IMR-90 (cell line): ENCODE measurements around the gene FRMD4B. TPM values are rescaled to one million over a fixed set of nuclear protein-coding genes. Genes with fewer than 3 reads are reported as not detected.

ENCODE experiments used
- ATAC-seq: fragments of 200-7000 bp; cut with Tn5 transposase; 2 replicates; pipeline ENCODE4 v1.9.1; 2020; ENCODE audit warnings: low read depth, mild to moderate bottlenecking, moderate library complexity
- BruUV-seq: library from RNA; stranded (reverse); fragments of 400-500 nt; replicated peaks from 2 replicates; lab custom pipeline; 2021; lab: Mats Ljungman, UMichigan
- CTCF ChIA-PET: fragments of 300-600 bp; formaldehyde crosslinking; extraction: SDS; loops from one replicate; lab custom pipeline; 2021; ENCODE audit warnings: antibody characterized with exemption; lab: Yijun Ruan, JAX
- POLR2A ChIA-PET: fragments of 300-600 bp; sonication (Branson Sonifier 250); formaldehyde crosslinking; loops from one replicate; lab custom pipeline; 2022; ENCODE audit warnings: antibody characterized with exemption; ENCODE audit not compliant: unreplicated experiment; lab: Charles Lee
- DNase-seq: peaks from one replicate; pipeline ENCODE4 v3.0.0; 2013
- H2AFZ ChIP-seq: replicated peaks from 2 replicates; pipeline ENCODE3; 2013; ENCODE audit warnings: low read length, mild to moderate bottlenecking; ENCODE audit not compliant: poor library complexity
- H2AK5ac ChIP-seq: 2 replicates; pipeline ENCODE4 v1.6.1; 2013; ENCODE audit warnings: low read depth, low read length, inconsistent platforms
- H2AK9ac ChIP-seq: replicated peaks from 2 replicates; pipeline ENCODE3; 2013; ENCODE audit warnings: mild to moderate bottlenecking, low read depth, low read length, moderate library complexity; ENCODE audit not compliant: poor library complexity
- H2BK120ac ChIP-seq: 2 replicates; pipeline ENCODE4 v1.6.1; 2013; ENCODE audit warnings: low read depth, low read length, inconsistent platforms
- H2BK15ac ChIP-seq: 3 replicates; pipeline ENCODE4 v1.6.1; 2013; ENCODE audit warnings: low read depth, low read length, inconsistent platforms
- H2BK20ac ChIP-seq: 2 replicates; pipeline ENCODE4 v1.6.1; 2013; ENCODE audit warnings: low read depth, mild to moderate bottlenecking, inconsistent platforms, low read length, moderate library complexity
- H2BK5ac ChIP-seq: 2 replicates; pipeline ENCODE4 v1.6.1; 2013; ENCODE audit warnings: mild to moderate bottlenecking, low read depth, low read length, inconsistent platforms; ENCODE audit not compliant: poor library complexity, severe bottlenecking
- H3K14ac ChIP-seq: replicated peaks from 2 replicates; pipeline ENCODE4 v1.6.1; 2013; ENCODE audit warnings: low read depth, low read length, inconsistent platforms
- H3K18ac ChIP-seq: 2 replicates; pipeline ENCODE4 v1.6.1; 2013; ENCODE audit warnings: low read depth, low read length, control low read depth
- H3K23ac ChIP-seq: 2 replicates; pipeline ENCODE4 v1.6.1; 2013; ENCODE audit warnings: low read depth, low read length, inconsistent platforms
- H3K27ac ChIP-seq: 2 replicates; pipeline ENCODE4 v1.5.1; 2013; ENCODE audit warnings: mild to moderate bottlenecking, control low read depth, low read length; ENCODE audit not compliant: insufficient read depth
- H3K27me3 ChIP-seq: 2 replicates; pipeline ENCODE4 v1.6.1; 2013; ENCODE audit warnings: low read length; ENCODE audit not compliant: control insufficient read depth, insufficient read depth
- H3K36me3 ChIP-seq: 2 replicates; pipeline ENCODE4 v1.6.1; 2013; ENCODE audit warnings: low read length, mixed read lengths; ENCODE audit not compliant: control insufficient read depth, insufficient read depth
- H3K4ac ChIP-seq: 2 replicates; pipeline ENCODE4 v1.6.1; 2013; ENCODE audit warnings: low read depth, low read length, inconsistent platforms
- H3K4me1 ChIP-seq: 2 replicates; pipeline ENCODE4 v1.6.1; 2013; ENCODE audit warnings: low read length, mixed read lengths; ENCODE audit not compliant: control insufficient read depth, insufficient read depth
- H3K4me2 ChIP-seq: 2 replicates; pipeline ENCODE4 v1.6.1; 2013; ENCODE audit warnings: low read depth, mild to moderate bottlenecking, control low read depth, low read length, moderate library complexity
- H3K4me3 ChIP-seq: 2 replicates; pipeline ENCODE4 v1.5.1; 2013; ENCODE audit warnings: low read depth, mild to moderate bottlenecking, control low read depth, low read length, moderate library complexity; ENCODE audit not compliant: insufficient read depth
- H3K56ac ChIP-seq: 2 replicates; pipeline ENCODE4 v1.6.1; 2013; ENCODE audit warnings: low read length, inconsistent platforms; ENCODE audit not compliant: insufficient read depth; ENCODE audit errors: extremely low read depth
- H3K79me1 ChIP-seq, 2 experiments: 2 replicates each; pipeline ENCODE4 v1.6.1; 2013; ENCODE audit warnings: low read length in 2 of 2, inconsistent platforms in 1 of 2, low read depth in 1 of 2
- H3K9ac ChIP-seq: 2 replicates; pipeline ENCODE4 v1.6.1; 2013; ENCODE audit warnings: low read depth, low read length, control low read depth
- H3K9me1 ChIP-seq: 2 replicates; pipeline ENCODE4 v1.6.1; 2013; ENCODE audit warnings: low read length, inconsistent platforms; ENCODE audit not compliant: insufficient read depth
- H3K9me3 ChIP-seq: 2 replicates; pipeline ENCODE4 v1.6.1; 2013; ENCODE audit warnings: low read length; ENCODE audit not compliant: control insufficient read depth, insufficient read depth
- H4K20me1 ChIP-seq: 2 replicates; pipeline ENCODE4 v1.6.1; 2013; ENCODE audit warnings: low read length, inconsistent platforms; ENCODE audit not compliant: insufficient read depth
- H4K5ac ChIP-seq: 2 replicates; pipeline ENCODE4 v1.6.1; 2013; ENCODE audit warnings: mild to moderate bottlenecking, low read depth, low read length, control low read depth
- H4K8ac ChIP-seq, 2 experiments: 2 replicates each; pipeline ENCODE4 v1.6.1; 2013; ENCODE audit warnings: low read depth in 2 of 2, low read length in 2 of 2, control low read depth in 1 of 2, inconsistent platforms in 1 of 2
- H4K91ac ChIP-seq: 2 replicates; pipeline ENCODE4 v1.6.1; 2013; ENCODE audit warnings: low read depth, low read length, inconsistent platforms; ENCODE audit not compliant: insufficient read depth
- BHLHE40 ChIP-seq: fragments of 150-350 bp; IDR thresholded peaks from 2 replicates; pipeline ENCODE4 v1.6.1; 2016; ENCODE audit warnings: mild to moderate bottlenecking, low read depth, low read length
- CTCF ChIP-seq: conservative IDR thresholded peaks from 2 replicates; pipeline ENCODE4 v1.5.1; 2012; ENCODE audit warnings: mild to moderate bottlenecking, low read depth, low read length, improper control_type of control experiment
- MAFK ChIP-seq: IDR thresholded peaks from 2 replicates; pipeline ENCODE4 v1.6.1; 2012; ENCODE audit warnings: low read depth, low read length, improper control_type of control experiment
- NFE2L2 ChIP-seq: fragments of 150-350 bp; IDR thresholded peaks from 2 replicates; pipeline ENCODE4 v1.6.1; 2016; ENCODE audit warnings: low read depth, mild to moderate bottlenecking, low read length
- USF2 ChIP-seq: fragments of 150-350 bp; IDR thresholded peaks from 2 replicates; pipeline ENCODE4 v1.6.1; 2017; ENCODE audit warnings: mild to moderate bottlenecking, antibody characterized with exemption, low read length, low read depth
- WGBS, 2 experiments: methylation state at CpG; one replicate each; pipeline versions ENCODE4 v1.1.5 to v1.1.7; 2013; ENCODE audit warnings: missing lambda C conversion rate in 2 of 2; ENCODE audit not compliant: insufficient read length in 1 of 2; ENCODE audit errors: extremely low coverage in 2 of 2; 5-methylcytosine and 5-hydroxymethylcytosine counted together
- dilution Hi-C: fragments of 300-500 bp; cut with HindIII; formaldehyde crosslinking; loops from one replicate; pipeline ENCODE4 v1.14.3; 2018; ENCODE audit warnings: low sequenced_read_pairs; ENCODE audit not compliant: unreplicated experiment
- in situ Hi-C: fragments of 300-500 bp; cut with MboI; formaldehyde crosslinking; loops from 3 replicates; pipeline ENCODE4 v1.14.3; 2019; ENCODE audit warnings: low sequenced_read_pairs, inconsistent platforms, mixed read lengths
- intact Hi-C: fragments of 100-400 bp; cut with micrococcal nuclease; formaldehyde crosslinking; loops from 2 replicates; pipeline ENCODE4 v1.10.0; 2022
- polyA plus RNA-seq, 3 experiments: library from polyadenylated mRNA; depleted of rRNA; stranded (reverse); fragments of >200 nt; gene quantifications; 2 replicates each; pipeline ENCODE4 v1.2.3, GENCODE V29; 2012; ENCODE audit warnings: low replicate concordance in 1 of 3
- total RNA-seq: library from RNA; depleted of rRNA; stranded (reverse); fragments of >200 nt; gene quantifications from 2 replicates; pipeline ENCODE4 v1.2.3, GENCODE V29; 2012

Gene FRMD4B
- total and polyA plus RNA-seq, 2 of the 4 experiments (the other 2 are of a cell fraction) = 0.14 to 0.36 TPM

- no peak overlapping the region for H3K23ac ChIP-seq
- no TSS peak for BruUV-seq
- intact Hi-C loops = no loop called here
- no peak overlapping the region for H3K18ac ChIP-seq
- no peak overlapping the region for H3K56ac ChIP-seq
- in situ Hi-C loops = no loop called here
- no peaks in the 10 kb centered on the region for H3K79me1 ChIP-seq
- H3K4me1 ChIP-seq = no peaks in the 10 kb centered on the region
- H2AK5ac ChIP-seq = no peak overlapping the region
- no peak overlapping the region for H3K14ac ChIP-seq
- ChIA-PET CTCF (no interaction called here), POLR2A (no interaction called here)
- DNase-seq (no peak), ATAC-seq (no peak)
- H2AFZ ChIP-seq = no peak overlapping the region
- no peak overlapping the region for H2BK20ac ChIP-seq
- H3K9me1 ChIP-seq = no peaks in the 10 kb centered on the region
- H3K4me3 ChIP-seq = no peak overlapping the region
- H2BK120ac ChIP-seq = no peak overlapping the region
- no peak overlapping the region for H2BK5ac ChIP-seq
- H3K9me3 ChIP-seq = no peaks in the 10 kb centered on the region
- no peak overlapping the region for H2BK15ac ChIP-seq
- no peak overlapping the region for H4K91ac ChIP-seq
- TF ChIP-seq CTCF (no peak), MAFK (no peak), BHLHE40 (no peak), USF2 (no peak), NFE2L2 (no peak)
- H3K36me3 ChIP-seq = no peaks in the 10 kb centered on the region
- H3K9ac ChIP-seq = no peak overlapping the region
- no peak overlapping the region for H3K4me2 ChIP-seq
- no peaks in the 10 kb centered on the region for H3K27me3 ChIP-seq
- H2AK9ac ChIP-seq = no peak overlapping the region
- no peak overlapping the region for H4K5ac ChIP-seq
- no peaks in the 10 kb centered on the region for H4K20me1 ChIP-seq
- no peak overlapping the region for H3K4ac ChIP-seq
- H4K8ac ChIP-seq = no peak overlapping the region
- no peak overlapping the region for H3K27ac ChIP-seq
- no CpG with 5 or more reads among the region's 2 CpGs for WGBS, 2 experiments
- dilution Hi-C loops = no loop called here
Observed at GRCh38 chr3:69325151-69325550, 60.7 kb downstream of the FRMD4B start.
